Measurements from ENCODE around the gene TOR1A. TPM values are rescaled to one million over a fixed set of nuclear protein-coding genes. Genes with fewer than 3 reads are reported as not detected.

TOR1A gene, protein sequence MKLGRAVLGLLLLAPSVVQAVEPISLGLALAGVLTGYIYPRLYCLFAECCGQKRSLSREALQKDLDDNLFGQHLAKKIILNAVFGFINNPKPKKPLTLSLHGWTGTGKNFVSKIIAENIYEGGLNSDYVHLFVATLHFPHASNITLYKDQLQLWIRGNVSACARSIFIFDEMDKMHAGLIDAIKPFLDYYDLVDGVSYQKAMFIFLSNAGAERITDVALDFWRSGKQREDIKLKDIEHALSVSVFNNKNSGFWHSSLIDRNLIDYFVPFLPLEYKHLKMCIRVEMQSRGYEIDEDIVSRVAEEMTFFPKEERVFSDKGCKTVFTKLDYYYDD
- 50.1 and 75.2 TPM in 2 replicates for total RNA-seq

GRCh38 chr9:129823935-129824601, at the start of gene TOR1A:
Gene TOR1A (minus strand): TSS chr9:129824136. CDS start chr9:129824085, 51 bp downstream.

GRCh38 chr9:129835128-129835859, 11.4 kb upstream of the TOR1A start, which contains the start of the genes C9orf78 and USP20:
Gene C9orf78 (minus strand): TSS chr9:129835275. CDS start chr9:129835221, 54 bp downstream.
Gene USP20 (plus strand): TSS chr9:129835458. CDS start chr9:129852556, 17,098 bp downstream.

DNA sequence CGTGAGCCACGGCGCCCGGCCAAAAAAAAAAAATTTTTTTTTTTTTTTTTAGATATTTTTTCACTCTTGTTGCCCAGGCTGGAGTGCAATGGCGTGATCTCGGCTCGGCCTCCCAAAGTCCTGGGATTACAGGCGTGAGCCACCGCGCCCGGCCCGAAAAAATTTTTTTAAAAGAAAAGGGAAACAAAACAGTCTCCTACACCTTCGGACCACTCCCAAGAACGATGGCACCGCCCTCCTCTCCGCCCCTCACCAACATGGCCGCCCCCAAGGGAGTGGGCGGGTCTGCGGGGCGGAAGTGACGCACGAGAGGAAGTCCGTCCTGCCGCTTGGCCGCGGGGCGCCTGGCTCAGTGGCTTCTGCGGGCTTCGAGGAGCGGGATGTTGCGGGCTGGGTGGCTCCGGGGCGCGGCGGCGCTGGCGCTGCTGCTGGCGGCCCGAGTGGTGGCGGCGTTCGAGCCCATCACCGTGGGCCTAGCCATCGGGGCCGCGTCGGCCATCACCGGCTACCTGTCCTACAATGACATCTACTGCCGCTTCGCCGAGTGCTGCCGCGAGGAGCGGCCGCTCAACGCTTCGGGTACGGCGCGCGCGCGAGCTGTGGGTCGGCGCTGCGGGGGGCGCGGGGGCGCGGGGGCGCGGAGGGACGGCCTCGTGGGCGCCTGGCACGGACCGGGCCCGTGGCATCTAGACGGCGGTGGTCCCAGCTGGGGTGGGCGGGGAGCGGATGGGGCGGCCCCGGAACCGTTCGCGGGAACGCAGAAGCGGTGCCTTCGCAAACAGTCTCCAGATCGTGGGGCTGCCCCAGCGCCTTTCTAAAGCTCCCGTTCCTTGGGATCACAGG, 20.9 kb downstream of the TOR1A start, which contains the start of gene TOR1B:
Gene TOR1B, plus strand, starts transcription at position 352 of the 843 bp plus-strand sequence. Its CDS starts 29 bp downstream, at position 381.

Other genes starting within 250 kb of the TOR1A start
- gene C9orf50, start 203.0 kb downstream of the TOR1A start, total RNA-seq: 0.13 TPM in 1 of 2 replicates, not detected in the other
- 36.2 and 87.0 TPM in 2 replicates for gene NTMT1, start 198.0 kb downstream of the TOR1A start, total RNA-seq
- gene ASB6, start 182.0 kb downstream of the TOR1A start, total RNA-seq: 26.5 and 32.2 TPM in 2 replicates
- gene PRRX2, start 158.5 kb downstream of the TOR1A start, total RNA-seq: 1.4 and 31.1 TPM in 2 replicates
- 47.7 and 56.1 TPM in 2 replicates for gene PTGES, start 71.1 kb downstream of the TOR1A start, total RNA-seq
- gene TOR1B, start 21.0 kb downstream of the TOR1A start, total RNA-seq: 26.8 and 28.8 TPM in 2 replicates
- 26.8 and 34.7 TPM in 2 replicates for gene C9orf78, start 11.1 kb upstream of the TOR1A start, total RNA-seq
- gene USP20, start 11.3 kb upstream of the TOR1A start, total RNA-seq: 12.5 and 24.0 TPM in 2 replicates
- gene FNBP1, start 219.1 kb upstream of the TOR1A start, total RNA-seq: 9.8 and 16.4 TPM in 2 replicates
- 23.0 and 23.6 TPM in 2 replicates for gene GPR107, start 229.8 kb upstream of the TOR1A start, total RNA-seq

Measured in epithelial cell of alveolus of lung (primary cell).